Measurements from ENCODE around the gene IMMP2L.

GRCh38 chr7:111265394-111265793, 296.9 kb downstream of the IMMP2L start:
- TF ChIP-seq CTCF (IDR thresholded peaks at IDR 0.05) (no peak), SP1 (CRISPR knock-in tag; conservative IDR thresholded peaks at IDR 0.05) (no peak), TEAD1 (CRISPR knock-in tag; IDR thresholded peaks at IDR 0.05) (no peak), ZNF317 (CRISPR knock-in tag; IDR thresholded peaks at IDR 0.05; ENCODE audit: borderline replicate concordance, low read depth) (no peak), NFYB (CRISPR knock-in tag; conservative IDR thresholded peaks at IDR 0.05; ENCODE audit: low read depth) (no peak), USF2 (CRISPR knock-in tag; IDR thresholded peaks at IDR 0.05) (no peak)

Measured in WTC11 (cell line).